H1 (cell line): ENCODE data around the gene PRRG3. TPM values are rescaled to one million over a fixed set of nuclear protein-coding genes. Genes with fewer than 3 reads are reported as not detected.

Source experiments
- CTCF ChIA-PET: fragments of 300-600 bp; sonication (Branson Sonifier 250); formaldehyde crosslinking; loops from one replicate; lab custom pipeline; 2021; ENCODE audit not compliant: partially characterized antibody; lab: Charles Lee
- POLR2A ChIA-PET: fragments of 300-600 bp; sonication (Branson Sonifier 250); formaldehyde crosslinking; loops from one replicate; lab custom pipeline; 2021; ENCODE audit warnings: inconsistent platforms; ENCODE audit not compliant: partially characterized antibody; lab: Charles Lee
- DNase-seq, 2 experiments: peaks; one replicate each; pipeline versions ENCODE4 v3.0.0 to v3.0.0-alpha.2; 2010 to 2022; ENCODE audit warnings: low spot score in 2 of 2, low read depth in 1 of 2, mixed read lengths in 1 of 2
- FAIRE-seq: peaks from 2 replicates; lab custom pipeline; 2011; peaks lifted over from hg19 to GRCh38; lab: Jason Lieb, UNC
- H2AFZ ChIP-seq: 2 replicates; pipeline ENCODE4 v1.8.1; 2012; ENCODE audit warnings: low read length, inconsistent platforms
- H2AK5ac ChIP-seq: 2 replicates; pipeline ENCODE4 v1.6.1; 2013; ENCODE audit warnings: low read depth, low read length
- H2BK120ac ChIP-seq: replicated peaks from 2 replicates; pipeline ENCODE3; 2013; ENCODE audit warnings: low read depth, low read length, inconsistent platforms
- H2BK12ac ChIP-seq: 2 replicates; pipeline ENCODE4 v1.6.1; 2013; ENCODE audit warnings: low read depth, low read length
- H2BK15ac ChIP-seq: 2 replicates; pipeline ENCODE4 v1.6.1; 2013; ENCODE audit warnings: low read length
- H2BK20ac ChIP-seq: 2 replicates; pipeline ENCODE4 v1.6.1; 2013; ENCODE audit warnings: low read length
- H2BK5ac ChIP-seq: 2 replicates; pipeline ENCODE4 v1.6.1; 2013; ENCODE audit warnings: low read depth, low read length
- H3K14ac ChIP-seq: 2 replicates; pipeline ENCODE4 v1.6.1; 2013; ENCODE audit warnings: inconsistent platforms; ENCODE audit not compliant: insufficient read length
- H3K18ac ChIP-seq: 2 replicates; pipeline ENCODE4 v1.6.1; 2013; ENCODE audit warnings: low read length; ENCODE audit errors: extremely low read depth
- H3K23ac ChIP-seq: 2 replicates; pipeline ENCODE4 v1.6.1; 2013; ENCODE audit warnings: inconsistent platforms; ENCODE audit not compliant: insufficient read length
- H3K23me2 ChIP-seq: 2 replicates; pipeline ENCODE4 v1.6.1; 2013; ENCODE audit warnings: low read depth, low read length
- H3K27ac ChIP-seq: 2 replicates; pipeline ENCODE4 v1.6.1; 2011; ENCODE audit warnings: low read depth, low read length, inconsistent platforms
- H3K27me3 ChIP-seq, 4 experiments: replicated peaks in 1 of 4; 1 replicate in 1 of 4; 2 replicates in 3 of 4; pipeline versions ENCODE4 v1.6.1 to v1.8.1; 2011 to 2013; ENCODE audit warnings: low read length in 3 of 4, mild to moderate bottlenecking in 3 of 4, inconsistent platforms in 2 of 4, mixed read lengths in 2 of 4, moderate library complexity in 1 of 4; ENCODE audit not compliant: control insufficient read depth in 3 of 4, insufficient read depth in 3 of 4; ENCODE audit errors: extremely low read depth in 1 of 4
- H3K36me3 ChIP-seq, 4 experiments: 2 replicates each; pipeline versions ENCODE4 v1.6.1 to v1.8.1; 2011 to 2013; ENCODE audit warnings: mild to moderate bottlenecking in 4 of 4, low read length in 3 of 4, moderate library complexity in 2 of 4, control low read depth in 1 of 4, inconsistent platforms in 1 of 4; ENCODE audit not compliant: insufficient read depth in 4 of 4, control insufficient read depth in 2 of 4
- H3K4ac ChIP-seq: replicated peaks from 2 replicates; pipeline ENCODE3; 2013; ENCODE audit warnings: low read length, low read depth, mixed read lengths, inconsistent platforms; ENCODE audit not compliant: insufficient read length
- H3K4me1 ChIP-seq, 4 experiments: replicated peaks in 1 of 4; 1 replicate in 1 of 4; 2 replicates in 3 of 4; pipeline versions ENCODE4 v1.6.1 to v1.8.1; 2011 to 2013; ENCODE audit warnings: low read length in 3 of 4, inconsistent platforms in 2 of 4, mixed read lengths in 1 of 4; ENCODE audit not compliant: insufficient read depth in 4 of 4, control insufficient read depth in 3 of 4
- H3K4me2 ChIP-seq, 2 experiments: 2 replicates each; pipeline versions ENCODE4 v1.6.1 to v1.8.1; 2011 to 2013; ENCODE audit warnings: low read depth in 2 of 2, low read length in 2 of 2, control low read depth in 1 of 2, inconsistent platforms in 1 of 2, mild to moderate bottlenecking in 1 of 2; ENCODE audit not compliant: insufficient read depth in 1 of 2
- H3K4me3 ChIP-seq, 4 experiments: fragments of 200-600, 300-600 bp in 1 of 4; sonication (generic), shearing (Covaris generic), sonication (Bioruptor Twin) in 1 of 4; 2 replicates each; pipeline versions ENCODE4 v1.5.1 to v1.8.1; 2011 to 2016; ENCODE audit warnings: low read length in 4 of 4, low read depth in 3 of 4, control low read depth in 2 of 4, inconsistent platforms in 2 of 4, mild to moderate bottlenecking in 2 of 4, mixed read lengths in 1 of 4, moderate library complexity in 1 of 4; ENCODE audit not compliant: insufficient read depth in 2 of 4; ENCODE audit errors: extremely low read depth in 1 of 4
- H3K56ac ChIP-seq: replicated peaks from 2 replicates; pipeline ENCODE3; 2013; ENCODE audit warnings: low read depth, mild to moderate bottlenecking, mixed read lengths, low read length, inconsistent platforms; ENCODE audit not compliant: insufficient read length
- H3K79me1 ChIP-seq: 2 replicates; pipeline ENCODE4 v1.6.1; 2013; ENCODE audit warnings: low read depth, low read length, control low read depth
- H3K79me2 ChIP-seq, 2 experiments: 2 replicates each; pipeline versions ENCODE4 v1.6.1 to v1.8.1; 2012 to 2013; ENCODE audit warnings: low read length in 2 of 2, mild to moderate bottlenecking in 2 of 2, inconsistent platforms in 1 of 2; ENCODE audit not compliant: insufficient read depth in 2 of 2, control insufficient read depth in 1 of 2
- H3K9ac ChIP-seq, 4 experiments: replicated peaks in 1 of 4; 1 replicate in 1 of 4; 2 replicates in 3 of 4; pipeline versions ENCODE4 v1.6.1 to v1.8.1; 2011 to 2013; ENCODE audit warnings: low read depth in 3 of 4, low read length in 3 of 4, control low read depth in 2 of 4, mild to moderate bottlenecking in 2 of 4, moderate library complexity in 2 of 4, inconsistent platforms in 1 of 4; ENCODE audit errors: extremely low read depth in 1 of 4
- H3K9me3 ChIP-seq, 2 experiments: 2 replicates each; pipeline versions ENCODE4 v1.6.1 to v1.8.1; 2012 to 2013; ENCODE audit warnings: mild to moderate bottlenecking in 2 of 2, moderate library complexity in 2 of 2, control low read depth in 1 of 2, inconsistent platforms in 1 of 2, low read depth in 1 of 2, low read length in 1 of 2, mixed read lengths in 1 of 2; ENCODE audit not compliant: insufficient read depth in 2 of 2
- H4K20me1 ChIP-seq, 2 experiments: replicated peaks in 1 of 2; 2 replicates each; pipeline versions ENCODE3 to v1.8.1; 2011 to 2013; ENCODE audit warnings: inconsistent platforms in 2 of 2, low read length in 2 of 2, mild to moderate bottlenecking in 1 of 2; ENCODE audit not compliant: insufficient read depth in 2 of 2, control insufficient read depth in 1 of 2
- H4K5ac ChIP-seq: 2 replicates; pipeline ENCODE4 v1.6.1; 2013; ENCODE audit warnings: low read length, low read depth, mixed read lengths, inconsistent platforms; ENCODE audit not compliant: insufficient read length
- H4K8ac ChIP-seq: 2 replicates; pipeline ENCODE4 v1.8.0; 2013; ENCODE audit warnings: mild to moderate bottlenecking, moderate library complexity, low read length, inconsistent platforms; ENCODE audit not compliant: insufficient read depth; ENCODE audit errors: extremely low read depth
- H4K91ac ChIP-seq: replicated peaks from 2 replicates; pipeline ENCODE3; 2013; ENCODE audit warnings: low read length, mixed read lengths, inconsistent platforms; ENCODE audit not compliant: insufficient read length
- KDM4A ChIP-seq: IDR thresholded peaks from one replicate; pipeline ENCODE4 v1.7.1; 2012; ENCODE audit warnings: low read depth, mild to moderate bottlenecking, moderate library complexity, low read length, inconsistent platforms; ENCODE audit not compliant: severe bottlenecking
- SAP30 ChIP-seq: fragments of 300-600 bp; sonication (generic); IDR thresholded peaks from 2 replicates; pipeline ENCODE4 v1.7.1; 2012; ENCODE audit warnings: low read length, moderate library complexity, mild to moderate bottlenecking, inconsistent platforms; ENCODE audit not compliant: insufficient read depth, insufficient replicate concordance
- SIRT6 ChIP-seq: IDR thresholded peaks from one replicate; pipeline ENCODE4 v1.7.1; 2012; ENCODE audit warnings: low read length, inconsistent platforms
- WGBS, 2 experiments: shearing (Covaris generic) in 1 of 2; methylation state at CpG; one replicate each; pipeline versions ENCODE4 v1.1.6 to v1.1.7; 2013 to 2015; ENCODE audit warnings: low lambda C conversion rate in 2 of 2, mixed read lengths in 2 of 2, inconsistent platforms in 1 of 2, low coverage in 1 of 2, missing lambda C conversion rate in 1 of 2; ENCODE audit not compliant: insufficient replicate concordance in 2 of 2, insufficient coverage in 1 of 2, insufficient read length in 1 of 2; ENCODE audit errors: extremely low coverage in 1 of 2, missing lambda C conversion rate in 1 of 2; 5-methylcytosine and 5-hydroxymethylcytosine counted together
- long read RNA-seq, 2 experiments: library from RNA in 1 of 2; library from capped mRNA in 1 of 2; stranded (forward); transcript quantifications; one replicate each; pipeline ENCODE4 v2.0.0, GENCODE V29; 2021; ENCODE audit warnings: inconsistent platforms in 1 of 2
- polyA minus RNA-seq, 3 experiments: library from RNA; depleted of rRNA, polyadenylated mRNA; stranded (reverse); fragments of >200 nt; gene quantifications; 1 replicate in 2 of 3; 2 replicates in 1 of 3; pipeline ENCODE4 v1.2.3, GENCODE V29; 2011
- polyA plus RNA-seq, 7 experiments: library from polyadenylated mRNA; depleted of rRNA in 3 of 7; stranded (reverse) in 5 of 7; unstranded in 2 of 7; fragments of >200 nt in 5 of 7; fragments of 200-250 nt in 2 of 7; gene quantifications; 1 replicate in 5 of 7; 2 replicates in 1 of 7; 4 replicates in 1 of 7; pipeline versions ENCODE4 v1.2.1 to v1.2.3, GENCODE V29; 2011 to 2013; ENCODE audit warnings: missing spikeins in 2 of 7, mixed read lengths in 2 of 7
- total RNA-seq: library from RNA; stranded (reverse); fragmentation: NEBNext Ultra II Directional; extraction: Animal tissue kit (Norgen Biotek cat#: 25700); gene quantifications from 2 replicates; pipeline ENCODE4 v1.2.1, GENCODE V29; 2021

The PRRG3 gene
- total RNA-seq (5.4 and 8.2 TPM in 2 replicates), polyA plus RNA-seq (2011; rRNA removed) (4.2 and 4.8 TPM in 2 replicates), polyA minus RNA-seq (2011; rRNA and poly(A)+ RNA removed) (4.5 TPM in 2 replicates)
- 4.3 TPM for polyA plus RNA-seq (2011; cell fraction: cytosol; rRNA removed)
- polyA plus RNA-seq (2011; cell fraction: nucleus; rRNA removed) = 4.6 TPM
- polyA plus RNA-seq (2012, experiment 1 of 2) = 2.7 to 5.0 TPM (median 4.7 TPM) in 4 replicates
- 1.2 TPM for polyA plus RNA-seq (2012, experiment 2 of 2)
- polyA plus RNA-seq (2013, experiment 1 of 2) = 3.7 TPM
- polyA plus RNA-seq (2013, experiment 2 of 2) = 4.3 TPM
- 6.5 TPM for polyA minus RNA-seq (2011; cell fraction: cytosol; rRNA and poly(A)+ RNA removed)
- polyA minus RNA-seq (2011; cell fraction: nucleus; rRNA and poly(A)+ RNA removed) = 2.8 TPM
- long read RNA-seq, experiment 1, partial matches to known transcripts = 0 of 1 reads
- long read RNA-seq, experiment 1, other reads (novel, unspliced or antisense) = 1 of 1 reads
- long read RNA-seq, experiment 2, partial matches to known transcripts = 0 of 2 reads
- long read RNA-seq, experiment 2, other reads (novel, unspliced or antisense) = 2 of 2 reads

DNA sequence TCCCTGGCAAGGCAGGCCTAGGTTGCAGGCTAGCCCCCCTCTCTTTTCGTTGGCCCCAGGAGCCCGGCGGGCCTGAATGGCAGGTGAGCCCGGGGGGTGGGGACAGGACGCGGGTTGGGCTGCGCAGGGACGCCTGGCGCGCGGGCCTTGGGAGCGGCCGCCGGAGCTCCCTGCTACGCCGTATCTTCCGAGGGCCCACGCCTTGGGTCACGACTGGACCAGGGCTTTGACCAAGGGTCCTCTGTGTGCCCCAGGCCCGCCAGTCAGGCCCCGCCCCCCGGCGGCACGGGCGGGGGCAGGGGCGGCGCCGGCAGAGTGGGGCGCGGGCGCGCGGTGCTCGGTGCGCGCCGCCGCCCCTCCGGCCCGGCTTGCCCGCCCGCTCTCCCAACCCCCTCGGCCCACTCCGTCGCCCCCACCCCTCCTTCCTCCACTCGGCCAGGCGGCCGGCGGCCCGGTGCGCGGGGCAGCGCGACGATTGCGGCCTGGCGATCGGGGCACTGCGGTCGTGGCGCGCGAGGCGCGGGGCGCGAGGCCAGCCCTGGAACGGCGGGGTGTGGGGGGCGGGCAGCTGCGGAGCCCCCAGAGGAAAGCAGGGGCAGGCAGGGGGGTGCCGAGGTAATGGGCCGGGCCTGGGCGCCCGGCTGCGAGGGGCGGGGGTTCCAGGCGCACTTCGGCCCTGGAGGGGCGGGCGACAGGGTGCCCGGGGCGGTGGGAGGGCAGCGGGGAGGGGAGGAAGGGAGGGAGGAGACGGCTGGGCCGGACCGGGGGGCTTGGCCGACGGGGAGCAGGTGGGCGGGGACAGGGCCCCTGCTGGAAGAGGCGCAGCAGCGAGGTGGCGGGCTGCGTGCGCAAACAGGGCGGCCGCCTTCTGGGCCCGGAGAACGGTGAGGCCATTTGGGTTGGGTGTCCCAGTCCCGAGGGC, at the start of gene PRRG3:
TSS of gene PRRG3 (plus strand) at position 798 of the 922 bp plus-strand sequence. CDS start 3,357 bp downstream, outside the sequence.
- DNase-seq = peak in 1 of 2 experiments; percentile 54
- Histone ChIP-seq H3K4me3 (peak within 1 kb of the TSS; percentile 29 to 59 (median 44); a peak in 7 of 8 replicates), H3K36me3 (no peaks in the 10 kb centered on the region), H4K20me1 (no peaks in the 10 kb centered on the region), H3K14ac (no peak within 1 kb of the TSS), H4K8ac (peak within 1 kb of the TSS; percentile 79; the same call in 1 of the 2 replicates), H3K27me3 (peaks cover 0 to 6% (median 1%) of the 10 kb centered on the region in 4 experiments; a peak in 2 of 7 replicates), H2BK20ac (no peak within 1 kb of the TSS), H3K9ac (no peak within 1 kb of the TSS; a peak in 1 of 7 replicates), H2BK120ac (no peak within 1 kb of the TSS), H3K18ac (no peak within 1 kb of the TSS; the same call in 1 of the 2 replicates), H3K79me1 (no peaks in the 10 kb centered on the region), H3K4ac (no peak within 1 kb of the TSS), H2AFZ (no peak within 1 kb of the TSS), H2AK5ac (no peak within 1 kb of the TSS), H3K56ac (no peak within 1 kb of the TSS), H3K23me2 (no peaks in the 10 kb centered on the region), H4K5ac (no peak within 1 kb of the TSS), H3K9me3 (no peaks in the 10 kb centered on the region), H3K27ac (no peak within 1 kb of the TSS), H3K79me2 (no peaks in the 10 kb centered on the region), H3K4me1 (peaks cover 0 to 6% (median 0%) of the 10 kb centered on the region in 4 experiments; a peak in 1 of 7 replicates), H2BK15ac (no peak within 1 kb of the TSS; the same call in 1 of the 2 replicates), H2BK12ac (no peak within 1 kb of the TSS), H2BK5ac (no peak within 1 kb of the TSS), H4K91ac (no peak within 1 kb of the TSS), H3K23ac (no peak within 1 kb of the TSS), H3K4me2 (peak within 1 kb of the TSS; percentile 74 to 83)
- FAIRE-seq = no peak
- TF ChIP-seq SIRT6 (no peak), KDM4A (peak; percentile 29), SAP30 (no peak)
- ChIA-PET CTCF (interaction anchor here (1.1 kb wide), 1 partner anchor 39 kb away, joined by 3 read pairs; no protein-coding TSS in a partner anchor), POLR2A (no interaction called here)
- WGBS, 2 experiments = 0% methylated on average over 1 of the region's 100 CpGs; no CpG with 5 or more reads in 1 of the 2 experiments
